ENCODE measurements around the gene NOVA2.
A peak's percentile ranks its signal among the peaks of the same experiment; 100 is the strongest.

Gene NOVA2

DNA sequence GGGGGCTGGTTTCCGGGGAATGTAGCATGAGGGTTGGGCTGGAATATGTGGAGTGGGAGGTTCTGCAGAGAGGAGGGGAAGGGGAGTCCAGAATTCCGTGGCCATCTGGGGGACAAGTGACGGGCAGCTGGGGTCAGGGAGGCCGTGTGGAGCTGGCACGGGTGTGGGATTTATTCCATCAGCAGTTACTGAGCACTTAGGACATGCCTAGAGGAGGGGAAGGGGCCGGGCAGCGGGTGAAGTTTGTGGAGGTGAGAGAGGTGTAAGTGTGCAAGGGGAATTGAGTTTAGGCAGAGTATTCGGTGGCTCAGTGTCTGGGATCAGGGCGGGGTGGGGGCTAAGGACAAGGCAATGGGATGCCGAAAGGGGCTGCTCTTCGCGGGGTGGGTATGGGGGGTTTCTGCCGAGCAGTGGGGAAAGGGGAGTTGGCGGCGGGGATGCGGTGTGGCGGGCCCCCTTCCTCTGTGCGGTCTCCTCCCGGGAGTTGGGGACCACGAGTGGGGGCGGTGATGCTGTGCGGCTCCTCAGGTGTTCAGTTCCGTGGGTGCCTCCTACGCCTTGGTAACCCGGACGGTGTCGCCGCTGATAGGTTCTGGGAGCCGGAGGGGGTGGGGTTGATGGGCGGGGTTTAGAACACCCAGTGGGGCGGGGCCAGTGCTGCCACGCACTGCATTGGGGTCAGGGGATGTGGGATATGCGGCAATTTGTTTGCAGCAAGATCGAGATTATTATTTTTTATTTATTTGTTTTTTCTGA, 27.0 kb upstream of the NOVA2 start:
- in situ Hi-C loops (cut with MboI; ENCODE audit: low sequenced_read_pairs, unreplicated experiment): no loop called here
- TF ChIP-seq, protein P1, sequence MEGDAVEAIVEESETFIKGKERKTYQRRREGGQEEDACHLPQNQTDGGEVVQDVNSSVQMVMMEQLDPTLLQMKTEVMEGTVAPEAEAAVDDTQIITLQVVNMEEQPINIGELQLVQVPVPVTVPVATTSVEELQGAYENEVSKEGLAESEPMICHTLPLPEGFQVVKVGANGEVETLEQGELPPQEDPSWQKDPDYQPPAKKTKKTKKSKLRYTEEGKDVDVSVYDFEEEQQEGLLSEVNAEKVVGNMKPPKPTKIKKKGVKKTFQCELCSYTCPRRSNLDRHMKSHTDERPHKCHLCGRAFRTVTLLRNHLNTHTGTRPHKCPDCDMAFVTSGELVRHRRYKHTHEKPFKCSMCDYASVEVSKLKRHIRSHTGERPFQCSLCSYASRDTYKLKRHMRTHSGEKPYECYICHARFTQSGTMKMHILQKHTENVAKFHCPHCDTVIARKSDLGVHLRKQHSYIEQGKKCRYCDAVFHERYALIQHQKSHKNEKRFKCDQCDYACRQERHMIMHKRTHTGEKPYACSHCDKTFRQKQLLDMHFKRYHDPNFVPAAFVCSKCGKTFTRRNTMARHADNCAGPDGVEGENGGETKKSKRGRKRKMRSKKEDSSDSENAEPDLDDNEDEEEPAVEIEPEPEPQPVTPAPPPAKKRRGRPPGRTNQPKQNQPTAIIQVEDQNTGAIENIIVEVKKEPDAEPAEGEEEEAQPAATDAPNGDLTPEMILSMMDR (IDR thresholded peaks at IDR 0.05; ENCODE audit: borderline replicate concordance, control extremely low read depth, extremely low read depth, insufficient read depth, missing control alignments): no peak
- DNase-seq (ENCODE audit: low spot score): peak; percentile 88

DNA sequence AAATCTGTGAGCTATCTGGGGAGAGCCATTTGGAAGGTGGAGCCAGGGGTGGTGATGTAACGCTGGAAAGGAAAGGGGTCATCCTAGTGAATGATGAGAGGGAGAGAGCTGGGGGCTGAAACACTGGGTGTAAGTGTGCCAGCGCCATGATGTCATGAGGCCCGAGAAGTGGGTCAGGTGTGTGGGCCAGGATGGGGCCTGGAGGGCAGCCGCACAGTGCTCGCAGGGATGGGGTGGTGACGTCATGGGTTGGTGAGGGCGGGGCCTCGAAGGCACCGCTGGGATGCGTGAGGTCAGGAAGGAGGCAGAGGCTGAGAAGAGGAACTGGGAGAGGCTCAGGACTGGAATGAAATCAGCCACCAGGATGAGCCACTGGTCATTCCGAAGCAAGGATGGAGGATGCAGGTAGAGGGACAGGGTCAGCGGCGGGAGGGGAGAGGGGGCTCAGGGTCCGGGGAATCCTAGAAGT, 26.0 kb upstream of the NOVA2 start:
- in situ Hi-C loops (cut with MboI; ENCODE audit: low sequenced_read_pairs, unreplicated experiment): no loop called here
- TF ChIP-seq, protein P1 (IDR thresholded peaks at IDR 0.05; ENCODE audit: borderline replicate concordance, control extremely low read depth, extremely low read depth, insufficient read depth, missing control alignments): no peak
- DNase-seq (ENCODE audit: low spot score): no peak

DNA sequence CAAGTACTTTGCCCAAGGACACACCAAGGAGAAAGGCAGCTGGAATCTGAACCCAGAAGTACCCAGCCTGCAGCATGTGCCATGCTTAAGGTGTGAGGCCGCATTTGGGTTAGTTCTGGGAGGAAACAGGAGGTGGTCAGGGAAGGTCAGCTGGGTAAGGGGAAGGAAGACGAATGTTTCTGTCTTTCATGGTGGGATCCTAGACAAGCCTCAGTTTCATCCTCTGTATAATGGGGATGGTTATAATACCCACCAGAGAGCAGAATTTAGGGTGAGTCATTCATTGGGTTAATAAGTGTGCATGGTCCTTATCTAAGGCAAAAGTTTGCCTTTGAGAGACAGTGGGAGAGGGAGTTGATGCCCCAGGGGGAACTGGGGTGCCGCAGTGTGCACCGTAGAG, 25.2 kb upstream of the NOVA2 start:
- TF ChIP-seq, protein P1 (IDR thresholded peaks at IDR 0.05; ENCODE audit: borderline replicate concordance, control extremely low read depth, extremely low read depth, insufficient read depth, missing control alignments): no peak
- in situ Hi-C loops (cut with MboI; ENCODE audit: low sequenced_read_pairs, unreplicated experiment): no loop called here
- no peak for DNase-seq (ENCODE audit: low spot score)

DNA sequence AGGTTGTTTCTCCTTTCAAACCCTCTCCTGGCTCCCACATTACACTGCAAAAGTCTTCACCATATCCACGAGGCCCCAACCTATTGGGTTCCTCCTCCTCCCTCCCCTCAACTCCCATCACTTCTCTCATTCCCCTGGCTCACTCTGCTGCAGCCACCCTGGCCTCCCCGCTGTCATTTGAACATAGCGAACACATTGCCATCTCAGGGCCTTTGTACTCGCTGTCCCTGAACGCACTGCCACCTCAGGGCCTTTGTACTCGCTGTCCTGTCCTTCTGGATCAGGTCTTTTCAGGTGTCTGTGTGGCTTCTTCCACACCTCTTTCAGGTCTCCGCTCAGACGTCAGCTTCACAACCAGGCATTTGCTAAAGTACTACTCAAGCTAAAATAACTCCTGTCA, 23.3 kb upstream of the NOVA2 start:
- in situ Hi-C loops (cut with MboI; ENCODE audit: low sequenced_read_pairs, unreplicated experiment): no loop called here

DNA sequence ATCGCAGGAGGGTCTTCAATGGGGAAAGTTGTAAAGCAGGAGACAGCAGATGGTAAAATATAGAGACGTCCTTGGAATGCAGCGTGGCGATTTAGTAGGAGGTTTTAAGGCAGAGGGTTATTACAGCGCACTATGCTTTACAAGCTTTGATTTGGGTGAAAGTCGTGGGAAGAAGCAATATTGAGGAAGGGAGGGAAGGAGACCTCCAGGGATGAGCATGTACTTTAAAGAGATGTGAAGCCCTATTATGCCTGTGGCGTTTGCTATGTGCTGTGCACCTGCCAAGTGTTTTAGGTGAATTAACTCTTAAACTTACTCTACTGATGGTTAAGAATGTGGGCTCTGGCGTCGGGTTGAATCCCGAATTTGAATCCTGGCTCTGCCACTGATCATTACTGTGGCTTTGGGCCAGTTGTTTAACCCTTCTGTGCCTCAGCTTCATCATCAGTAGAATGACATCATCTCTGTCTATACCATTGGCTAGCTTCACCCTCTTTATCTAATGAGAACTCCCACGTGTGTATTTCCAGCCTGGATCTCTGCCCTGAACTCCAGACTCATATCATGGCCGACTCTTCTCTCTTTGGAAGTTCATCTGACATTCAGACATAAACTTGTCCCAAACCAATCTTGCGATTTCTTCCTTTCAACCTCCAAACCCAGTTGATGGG, 22.2 kb upstream of the NOVA2 start:
- TF ChIP-seq, protein P1 (IDR thresholded peaks at IDR 0.05; ENCODE audit: borderline replicate concordance, control extremely low read depth, extremely low read depth, insufficient read depth, missing control alignments): no peak
- DNase-seq (ENCODE audit: low spot score): no peak

More for the DNA sequence above, 23.3 kb upstream of the NOVA2 start:
- TF ChIP-seq, protein P1 (IDR thresholded peaks at IDR 0.05; ENCODE audit: borderline replicate concordance, control extremely low read depth, extremely low read depth, insufficient read depth, missing control alignments): no peak
- DNase-seq (ENCODE audit: low spot score): no peak

DNA sequence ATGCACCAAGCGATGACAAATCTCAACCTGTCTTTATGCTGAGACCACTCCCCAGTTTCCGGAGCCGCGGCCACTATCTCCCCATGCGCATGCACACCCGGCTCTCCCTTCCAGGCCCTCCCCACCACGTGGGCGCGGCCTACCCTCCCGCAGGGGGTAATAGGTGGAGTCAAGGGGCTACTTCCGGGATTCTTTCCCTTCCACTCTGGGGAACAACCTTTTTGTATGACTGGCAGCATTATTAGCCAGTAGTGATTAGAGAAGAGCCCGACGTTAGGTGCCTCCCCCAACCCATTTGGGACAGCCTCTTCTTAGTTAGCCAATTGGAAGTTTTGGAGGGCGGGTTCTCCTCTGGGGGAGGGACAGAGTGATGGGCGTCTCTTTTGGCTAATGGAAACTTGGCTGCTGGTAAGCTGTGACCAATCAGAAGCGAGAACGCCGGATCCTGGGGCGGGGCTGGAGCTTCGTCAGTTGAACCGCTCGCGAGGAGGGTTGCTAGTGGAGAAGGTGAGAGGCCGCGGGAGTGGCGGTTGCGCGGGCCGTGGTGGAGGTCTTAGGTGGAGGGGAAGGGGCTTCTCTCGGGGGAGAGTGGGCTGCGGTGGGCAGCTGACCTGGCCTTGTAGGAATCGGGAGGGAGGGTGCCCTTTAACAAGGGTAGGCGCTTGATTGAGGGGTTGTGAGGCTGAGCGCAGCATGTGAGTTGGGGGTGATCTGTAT, 21.5 kb upstream of the NOVA2 start, which contains the start of gene CCDC61:
TSS of gene CCDC61 (plus strand) at position 470 of the 717 bp plus-strand sequence. CDS start 7,552 bp downstream, outside the sequence.
- TF ChIP-seq, protein P1 (IDR thresholded peaks at IDR 0.05; ENCODE audit: borderline replicate concordance, control extremely low read depth, extremely low read depth, insufficient read depth, missing control alignments): no peak
- in situ Hi-C loops (cut with MboI; ENCODE audit: low sequenced_read_pairs, unreplicated experiment): no loop called here

More for the DNA sequence above, 22.2 kb upstream of the NOVA2 start:
- in situ Hi-C loops (cut with MboI; ENCODE audit: low sequenced_read_pairs, unreplicated experiment): no loop called here

More for the DNA sequence above, 21.5 kb upstream of the NOVA2 start, which contains the start of gene CCDC61:
- DNase-seq (ENCODE audit: low spot score): peak; percentile 99
